ENCODE measurements around the gene ZNF850.

- no peak for TF ChIP-seq CTCF (IDR thresholded peaks at IDR 0.05; ENCODE audit: poor library complexity)
- TF ChIP-seq EZH2 (IDR thresholded peaks at IDR 0.05; ENCODE audit: borderline replicate concordance), result no peak
- no peak for TF ChIP-seq EZH2phosphoT487 (IDR thresholded peaks at IDR 0.05; ENCODE audit: low read depth, severe bottlenecking, unreplicated experiment)
Observed at GRCh38 chr19:36674201-36674600, 98.4 kb downstream of the ZNF850 start.

All from hepatocyte (in vitro differentiated cells).